HEK293 (cell line): ENCODE measurements around the gene RPL14.

ENCODE experiments used
- CTCF ChIA-PET: fragments of 350-600 bp; formaldehyde crosslinking; extraction: SDS; loops from one replicate; lab custom pipeline; 2021; ENCODE audit warnings: antibody characterized with exemption; lab: Yijun Ruan, JAX
- POLR2A ChIA-PET: fragments of 300-600 bp; formaldehyde crosslinking; extraction: SDS; loops from one replicate; lab custom pipeline; 2020; ENCODE audit warnings: antibody characterized with exemption, inconsistent platforms; lab: Yijun Ruan, JAX
- H3K27ac ChIP-seq: fragments of 200-500 bp; sonication (Bioruptor generic); 2 replicates; pipeline ENCODE4 v1.5.1; 2014; ENCODE audit warnings: low read depth, low read length, control low read depth, inconsistent platforms; ENCODE audit errors: extremely low read depth
- H3K36me3 ChIP-seq, 2 experiments: fragments of 200-500 bp in 1 of 2; sonication (Bioruptor generic) in 1 of 2; 1 replicate in 1 of 2; 2 replicates in 1 of 2; pipeline ENCODE4 v1.5.1; 2014 to 2017; ENCODE audit warnings: inconsistent platforms in 2 of 2, low read length in 2 of 2; ENCODE audit not compliant: control insufficient read depth in 2 of 2, insufficient read depth in 1 of 2
- H3K4me1 ChIP-seq: fragments of 200-500 bp; sonication (Bioruptor generic); 2 replicates; pipeline ENCODE4 v1.5.1; 2014; ENCODE audit warnings: mild to moderate bottlenecking, low read length, inconsistent platforms; ENCODE audit not compliant: control insufficient read depth, insufficient read depth
- H3K4me3 ChIP-seq: 2 replicates; pipeline ENCODE4 v1.5.1; 2011; ENCODE audit warnings: low read depth, mild to moderate bottlenecking, control low read depth, low read length, moderate library complexity
- H3K9me3 ChIP-seq: fragments of 200-500 bp; sonication (Bioruptor generic); 2 replicates; pipeline ENCODE4 v1.5.1; 2014; ENCODE audit warnings: low read depth, low read length, inconsistent platforms; ENCODE audit not compliant: control insufficient read depth, insufficient read depth
- ELK4 ChIP-seq: IDR thresholded peaks from 2 replicates; pipeline ENCODE4 v1.6.1; 2011; ENCODE audit warnings: mild to moderate bottlenecking, low read depth, low read length, borderline replicate concordance
- HOXC10 ChIP-seq: sonication (generic); formaldehyde crosslinking; IDR thresholded peaks from 2 replicates; pipeline ENCODE4 v1.8.1; 2023; ENCODE audit warnings: mild to moderate bottlenecking, missing genetic modification reagents
- KLF1 ChIP-seq: fragments of 450-650 bp; formaldehyde crosslinking; IDR thresholded peaks from 2 replicates; pipeline ENCODE4 v1.5.1; 2016; ENCODE audit warnings: missing biosample characterization, missing genetic modification characterization
- SP7 ChIP-seq: fragments of 450-650 bp; formaldehyde crosslinking; IDR thresholded peaks from 2 replicates; pipeline ENCODE4 v1.5.1; 2016; ENCODE audit warnings: missing biosample characterization, missing genetic modification characterization
- ZNF121 ChIP-seq: fragments of 450-650 bp; formaldehyde crosslinking; IDR thresholded peaks from 2 replicates; pipeline ENCODE4 v1.5.1; 2016; ENCODE audit warnings: missing biosample characterization, missing genetic modification characterization
- ZNF16 ChIP-seq: fragments of 450-650 bp; formaldehyde crosslinking; IDR thresholded peaks from 2 replicates; pipeline ENCODE4 v1.5.1; 2016; ENCODE audit warnings: low read depth, missing biosample characterization, missing genetic modification characterization
- ZNF239 ChIP-seq: fragments of 450-650 bp; formaldehyde crosslinking; IDR thresholded peaks from 2 replicates; pipeline ENCODE4 v1.5.1; 2016; ENCODE audit warnings: missing biosample characterization, missing genetic modification characterization
- ZNF335 ChIP-seq: fragments of 450-650 bp; formaldehyde crosslinking; conservative IDR thresholded peaks from 2 replicates; pipeline ENCODE4 v1.5.1; 2016; ENCODE audit warnings: missing biosample characterization, missing genetic modification characterization
- ZNF398 ChIP-seq: fragments of 450-650 bp; formaldehyde crosslinking; IDR thresholded peaks from 2 replicates; pipeline ENCODE4 v1.5.1; 2017; ENCODE audit warnings: missing biosample characterization, missing genetic modification characterization
- ZNF433 ChIP-seq: fragments of 450-650 bp; formaldehyde crosslinking; IDR thresholded peaks from 2 replicates; pipeline ENCODE4 v1.5.1; 2016; ENCODE audit warnings: missing biosample characterization, missing genetic modification characterization, low read depth
- ZNF514 ChIP-seq: fragments of 450-650 bp; formaldehyde crosslinking; IDR thresholded peaks from 2 replicates; pipeline ENCODE4 v1.5.1; 2016; ENCODE audit warnings: missing biosample characterization, missing genetic modification characterization
- ZNF558 ChIP-seq: fragments of 450-650 bp; formaldehyde crosslinking; IDR thresholded peaks from 2 replicates; pipeline ENCODE4 v1.5.1; 2016; ENCODE audit warnings: missing biosample characterization, missing genetic modification characterization
- ZNF621 ChIP-seq: fragments of 450-650 bp; formaldehyde crosslinking; IDR thresholded peaks from 2 replicates; pipeline ENCODE4 v1.5.1; 2017; ENCODE audit warnings: missing biosample characterization, missing genetic modification characterization
- ZNF76 ChIP-seq: fragments of 450-650 bp; formaldehyde crosslinking; IDR thresholded peaks from 2 replicates; pipeline ENCODE4; 2016; ENCODE audit warnings: low read depth, missing biosample characterization, missing genetic modification characterization, borderline replicate concordance
- ZNF785 ChIP-seq: fragments of 450-650 bp; formaldehyde crosslinking; IDR thresholded peaks from 2 replicates; pipeline ENCODE4 v1.5.1; 2016; ENCODE audit warnings: missing biosample characterization, missing genetic modification characterization
- ZNF837 ChIP-seq: fragments of 450-650 bp; formaldehyde crosslinking; IDR thresholded peaks from 2 replicates; pipeline ENCODE4 v1.5.1; 2016; ENCODE audit warnings: missing biosample characterization, missing genetic modification characterization
- TF ChIP-seq, protein P1 (sequence below): fragments of 450-650 bp; formaldehyde crosslinking; IDR thresholded peaks from 2 replicates; pipeline ENCODE4 v1.5.1; 2016; ENCODE audit warnings: missing biosample characterization, missing genetic modification characterization
- TF ChIP-seq, protein P2 (sequence below): fragments of 450-650 bp; formaldehyde crosslinking; IDR thresholded peaks from 2 replicates; pipeline ENCODE4 v1.5.1; 2017; ENCODE audit warnings: missing biosample characterization, mild to moderate bottlenecking, missing genetic modification characterization, moderate library complexity

RPL14 gene

GRCh38 chr3:40452876-40453730 is 4.0 kb upstream of the RPL14 start (continued):
- TF ChIP-seq, protein P1, sequence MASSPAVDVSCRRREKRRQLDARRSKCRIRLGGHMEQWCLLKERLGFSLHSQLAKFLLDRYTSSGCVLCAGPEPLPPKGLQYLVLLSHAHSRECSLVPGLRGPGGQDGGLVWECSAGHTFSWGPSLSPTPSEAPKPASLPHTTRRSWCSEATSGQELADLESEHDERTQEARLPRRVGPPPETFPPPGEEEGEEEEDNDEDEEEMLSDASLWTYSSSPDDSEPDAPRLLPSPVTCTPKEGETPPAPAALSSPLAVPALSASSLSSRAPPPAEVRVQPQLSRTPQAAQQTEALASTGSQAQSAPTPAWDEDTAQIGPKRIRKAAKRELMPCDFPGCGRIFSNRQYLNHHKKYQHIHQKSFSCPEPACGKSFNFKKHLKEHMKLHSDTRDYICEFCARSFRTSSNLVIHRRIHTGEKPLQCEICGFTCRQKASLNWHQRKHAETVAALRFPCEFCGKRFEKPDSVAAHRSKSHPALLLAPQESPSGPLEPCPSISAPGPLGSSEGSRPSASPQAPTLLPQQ: peak; percentile 58

- TF ChIP-seq SP7 (tag by site-specific recombination) (no peak), HOXC10 (CRISPR knock-in tag) (no peak), ELK4 (no peak), ZNF621 (tag by site-specific recombination) (no peak), ZNF335 (peak; percentile 4; the same call in 1 of the 2 replicates), ZNF76 (tag by site-specific recombination) (no peak), ZNF785 (no peak), ZNF837 (tag by site-specific recombination) (no peak), ZNF121 (peak; percentile 64; the same call in 1 of the 2 replicates), ZNF16 (no peak), ZNF398 (tag by site-specific recombination) (no peak), ZNF433 (tag by site-specific recombination) (no peak), KLF1 (tag by site-specific recombination) (no peak), ZNF239 (tag by site-specific recombination) (no peak), ZNF514 (tag by site-specific recombination) (no peak), ZNF558 (tag by site-specific recombination) (no peak)
- TF ChIP-seq, protein P2, sequence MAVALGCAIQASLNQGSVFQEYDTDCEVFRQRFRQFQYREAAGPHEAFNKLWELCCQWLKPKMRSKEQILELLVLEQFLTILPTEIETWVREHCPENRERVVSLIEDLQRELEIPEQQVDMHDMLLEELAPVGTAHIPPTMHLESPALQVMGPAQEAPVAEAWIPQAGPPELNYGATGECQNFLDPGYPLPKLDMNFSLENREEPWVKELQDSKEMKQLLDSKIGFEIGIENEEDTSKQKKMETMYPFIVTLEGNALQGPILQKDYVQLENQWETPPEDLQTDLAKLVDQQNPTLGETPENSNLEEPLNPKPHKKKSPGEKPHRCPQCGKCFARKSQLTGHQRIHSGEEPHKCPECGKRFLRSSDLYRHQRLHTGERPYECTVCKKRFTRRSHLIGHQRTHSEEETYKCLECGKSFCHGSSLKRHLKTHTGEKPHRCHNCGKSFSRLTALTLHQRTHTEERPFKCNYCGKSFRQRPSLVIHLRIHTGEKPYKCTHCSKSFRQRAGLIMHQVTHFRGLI (tag by site-specific recombination): no peak
- no peaks in the 10 kb centered on the region for H3K4me1 ChIP-seq
- H3K36me3 ChIP-seq: peaks cover 4 to 16% of the 10 kb centered on the region in 2 experiments; a peak in 2 of 3 replicates
- H3K4me3 ChIP-seq: no peak overlapping the region
- ChIA-PET POLR2A (interaction anchor here (0.5 to 1.5 kb wide), 2 partner anchors 58 to 1562 kb away, joined by 3 to 4 read pairs; no protein-coding TSS in a partner anchor), CTCF (interaction anchor here (0.6 kb wide), 1 partner anchor 1232 kb away, joined by 3 read pairs; no protein-coding TSS in a partner anchor)
- H3K27ac ChIP-seq: no peak overlapping the region
- no peaks in the 10 kb centered on the region for H3K9me3 ChIP-seq
Measured at GRCh38 chr3:40453933-40454332, 3.2 kb upstream of the RPL14 start.
